NB4 (cell line): ENCODE measurements around the gene DGKI.

Experiments
- DNase-seq: peaks from one replicate; pipeline ENCODE4 v3.0.0; 2010; ENCODE audit warnings: low read depth
- H3K4me3 ChIP-seq: one replicate; pipeline ENCODE4 v1.5.1; 2011; ENCODE audit warnings: mild to moderate bottlenecking, low read depth, low read length, moderate library complexity
- MYC ChIP-seq: IDR thresholded peaks from 2 replicates; pipeline ENCODE4 v1.6.1; 2011; ENCODE audit warnings: low read depth, low read length
- POLR2A ChIP-seq: IDR thresholded peaks from 2 replicates; pipeline ENCODE4 v1.6.1; 2011; ENCODE audit warnings: mild to moderate bottlenecking; ENCODE audit not compliant: insufficient read length; ENCODE audit errors: extremely low read depth
- TF ChIP-seq, protein P1 (sequence below): IDR thresholded peaks from one replicate; pipeline ENCODE4 v1.5.1; 2012; ENCODE audit warnings: low read depth, low read length
- TF ChIP-seq, protein P2 (sequence below): IDR thresholded peaks from 2 replicates; pipeline ENCODE4 v1.6.1; 2011; ENCODE audit warnings: low read depth, low read length

The DGKI gene

DNA sequence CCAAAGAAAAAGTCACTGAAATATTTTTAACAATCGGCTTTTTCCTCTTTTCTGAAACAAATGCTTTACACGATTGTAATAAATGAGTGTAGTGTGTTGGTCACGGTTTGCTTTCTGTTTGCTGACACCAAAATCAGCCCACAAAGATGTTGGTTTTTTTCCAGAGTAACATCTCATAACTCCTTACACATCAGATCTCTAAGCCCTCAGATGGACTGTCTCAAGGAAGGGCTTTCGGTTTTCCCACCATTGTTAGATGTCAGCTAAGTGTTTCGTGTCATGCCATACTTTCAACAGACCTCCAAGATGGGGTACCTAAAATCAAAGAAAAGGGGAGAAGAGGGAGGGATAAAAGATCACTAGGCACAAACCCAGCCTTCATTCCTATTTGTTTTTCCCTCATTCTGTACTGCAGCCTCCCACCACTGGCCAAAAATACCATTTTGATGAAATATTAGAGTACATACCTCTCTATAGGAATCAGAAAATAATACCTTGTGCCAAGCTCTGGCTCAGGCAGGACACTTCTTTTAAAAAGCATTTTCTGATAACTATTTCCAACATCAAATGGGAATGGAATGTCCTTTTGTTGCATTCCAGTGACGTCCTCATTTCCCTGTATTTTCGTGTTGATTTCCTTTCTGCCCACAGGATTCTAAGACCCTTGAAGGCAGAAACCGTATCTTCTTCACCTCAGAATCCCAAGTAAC is 159.1 kb downstream of the DGKI start:
- H3K4me3 ChIP-seq, result no peak overlapping the region
- TF ChIP-seq POLR2A (no peak), MYC (no peak)
- TF ChIP-seq, protein P1, sequence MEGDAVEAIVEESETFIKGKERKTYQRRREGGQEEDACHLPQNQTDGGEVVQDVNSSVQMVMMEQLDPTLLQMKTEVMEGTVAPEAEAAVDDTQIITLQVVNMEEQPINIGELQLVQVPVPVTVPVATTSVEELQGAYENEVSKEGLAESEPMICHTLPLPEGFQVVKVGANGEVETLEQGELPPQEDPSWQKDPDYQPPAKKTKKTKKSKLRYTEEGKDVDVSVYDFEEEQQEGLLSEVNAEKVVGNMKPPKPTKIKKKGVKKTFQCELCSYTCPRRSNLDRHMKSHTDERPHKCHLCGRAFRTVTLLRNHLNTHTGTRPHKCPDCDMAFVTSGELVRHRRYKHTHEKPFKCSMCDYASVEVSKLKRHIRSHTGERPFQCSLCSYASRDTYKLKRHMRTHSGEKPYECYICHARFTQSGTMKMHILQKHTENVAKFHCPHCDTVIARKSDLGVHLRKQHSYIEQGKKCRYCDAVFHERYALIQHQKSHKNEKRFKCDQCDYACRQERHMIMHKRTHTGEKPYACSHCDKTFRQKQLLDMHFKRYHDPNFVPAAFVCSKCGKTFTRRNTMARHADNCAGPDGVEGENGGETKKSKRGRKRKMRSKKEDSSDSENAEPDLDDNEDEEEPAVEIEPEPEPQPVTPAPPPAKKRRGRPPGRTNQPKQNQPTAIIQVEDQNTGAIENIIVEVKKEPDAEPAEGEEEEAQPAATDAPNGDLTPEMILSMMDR, result no peak
- TF ChIP-seq, protein P2, sequence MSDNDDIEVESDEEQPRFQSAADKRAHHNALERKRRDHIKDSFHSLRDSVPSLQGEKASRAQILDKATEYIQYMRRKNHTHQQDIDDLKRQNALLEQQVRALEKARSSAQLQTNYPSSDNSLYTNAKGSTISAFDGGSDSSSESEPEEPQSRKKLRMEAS, result no peak
- DNase-seq, result no peak

DNA sequence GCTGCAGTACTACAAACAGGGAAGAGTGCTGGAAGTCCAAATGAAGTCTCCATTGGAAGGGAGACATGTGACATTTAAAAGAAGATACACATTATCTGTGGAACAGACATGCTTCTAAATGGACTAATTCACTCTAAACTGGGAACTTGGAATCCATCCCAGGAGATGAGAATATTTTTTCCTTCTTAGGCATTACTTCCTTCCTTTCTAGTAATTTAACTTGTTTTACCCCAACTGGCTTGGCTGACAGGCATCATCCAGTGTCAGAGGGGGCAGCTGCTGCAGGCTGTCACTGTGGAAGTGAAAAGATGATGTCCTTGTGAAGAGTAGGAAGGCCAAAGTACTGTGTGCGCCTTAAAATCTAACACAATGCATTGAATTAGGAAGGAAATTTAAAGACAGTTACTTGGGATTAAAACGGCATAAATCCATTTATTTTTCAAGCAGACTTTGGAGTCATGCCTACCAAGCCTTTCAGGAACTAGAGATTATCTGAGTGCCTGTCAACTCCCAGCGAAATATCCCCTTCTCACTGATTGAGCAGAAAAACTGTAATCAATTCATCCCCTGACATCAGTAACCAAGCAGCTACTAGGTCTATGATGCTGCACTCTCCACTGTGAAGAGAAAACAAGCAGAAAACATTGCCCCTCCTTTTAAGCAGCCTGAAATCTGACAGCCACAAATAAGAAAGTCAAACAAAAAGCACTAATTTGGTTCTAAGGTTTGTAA is 161.2 kb downstream of the DGKI start:
- no peak overlapping the region for H3K4me3 ChIP-seq
- DNase-seq, result no peak
- no peak for TF ChIP-seq MYC
- TF ChIP-seq, protein P1, result no peak
- TF ChIP-seq POLR2A, result no peak
- TF ChIP-seq, protein P2, result no peak

DNA sequence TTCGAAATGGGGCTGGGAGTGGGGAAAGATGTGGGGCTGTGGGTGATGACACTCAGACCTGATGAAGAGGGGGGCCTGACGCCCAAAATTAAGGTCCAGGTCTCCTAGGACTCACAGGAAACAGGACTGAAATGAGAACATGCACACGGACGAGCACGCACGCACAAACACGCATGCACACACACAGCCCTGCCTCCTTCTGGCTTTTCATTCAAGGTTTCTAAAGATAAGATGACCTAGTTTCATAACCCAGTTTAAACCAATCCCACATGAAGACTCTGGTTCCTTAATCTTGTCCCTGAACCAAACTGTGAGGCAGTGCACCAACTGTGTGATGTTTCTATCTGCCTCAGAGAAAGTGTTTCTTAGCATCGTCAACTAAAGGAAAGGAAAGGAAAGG is 162.0 kb downstream of the DGKI start:
- no peak for DNase-seq

DNA sequence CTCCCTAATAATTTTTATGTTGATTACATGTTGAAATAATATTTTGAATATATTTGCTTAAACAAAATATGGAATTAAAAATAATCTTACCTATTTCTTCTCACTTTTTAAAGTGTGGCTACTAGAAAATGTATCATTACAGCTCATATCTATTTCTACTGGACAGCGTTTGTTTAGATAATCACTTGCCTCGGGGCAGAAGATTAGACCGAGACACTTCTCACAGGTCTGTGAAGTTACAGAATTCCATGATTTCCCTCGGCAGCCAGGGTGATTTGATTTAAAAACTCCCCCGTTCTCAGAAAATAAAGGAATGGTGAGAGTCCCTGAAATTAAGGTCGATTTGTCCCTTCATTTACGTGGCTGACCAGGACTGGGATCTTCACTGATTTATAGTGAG is 162.5 kb downstream of the DGKI start:
- TF ChIP-seq, protein P2, result no peak
- TF ChIP-seq, protein P1, result no peak
- TF ChIP-seq MYC (no peak), POLR2A (no peak)
- DNase-seq, result no peak
- no peak overlapping the region for H3K4me3 ChIP-seq

More for the DNA sequence above, 162.0 kb downstream of the DGKI start:
- TF ChIP-seq POLR2A (no peak), MYC (no peak)
- TF ChIP-seq, protein P1, result no peak
- TF ChIP-seq, protein P2, result no peak
- no peak overlapping the region for H3K4me3 ChIP-seq

DNA sequence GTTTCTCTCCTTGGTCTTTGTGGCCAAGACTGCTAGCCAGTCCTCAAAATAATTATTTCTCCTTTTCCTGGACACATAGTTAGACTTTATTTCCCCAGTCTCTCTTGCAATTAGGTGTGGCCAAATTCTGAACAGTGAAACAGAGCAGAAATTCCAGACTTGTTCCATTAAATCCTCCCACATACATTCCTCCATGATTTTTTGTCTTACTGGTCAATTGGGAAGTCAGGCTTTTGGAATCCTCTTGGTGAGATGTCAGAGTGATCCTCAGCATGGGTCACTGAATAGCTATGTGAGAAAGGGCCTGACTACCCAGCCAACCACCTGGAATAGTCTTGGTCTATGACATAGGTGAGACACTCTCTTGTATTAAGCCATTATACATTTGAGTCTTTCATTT is 164.2 kb downstream of the DGKI start:
- no peak for TF ChIP-seq MYC
- no peak for TF ChIP-seq POLR2A
- TF ChIP-seq, protein P1, result no peak
- TF ChIP-seq, protein P2, result no peak

More for the DNA sequence above, 164.2 kb downstream of the DGKI start:
- DNase-seq, result no peak
- H3K4me3 ChIP-seq, result no peak overlapping the region
